ENCODE data around the gene STX4.
A peak's percentile ranks its signal among the peaks of the same experiment; 100 is the strongest.

STX4 gene

GRCh38 chr16:30996985-30997724, 36.2 kb upstream of the STX4 start:
- Histone ChIP-seq H3K4me1 (peaks cover 0 to 27% (median 17%) of the 10 kb centered on the region in 4 donors), H3K36me3 (no peaks in the 10 kb centered on the region), H3K9me3 (no peaks in the 10 kb centered on the region), H3K4me3 (peak overlapping the region; percentile 53 to 59), H3K27ac (peak overlapping the region; percentile 71 to 79), H3K27me3 (no peaks in the 10 kb centered on the region)
- peak; percentile 81 to 91 for DNase-seq
- intact Hi-C loops (cut with DNase I; ENCODE audit: low total_unique reads): loop anchor here (5.0 kb wide), 1 partner anchor 35 kb away; the partner anchor contains the start of gene STX4
- TF ChIP-seq, protein P1, sequence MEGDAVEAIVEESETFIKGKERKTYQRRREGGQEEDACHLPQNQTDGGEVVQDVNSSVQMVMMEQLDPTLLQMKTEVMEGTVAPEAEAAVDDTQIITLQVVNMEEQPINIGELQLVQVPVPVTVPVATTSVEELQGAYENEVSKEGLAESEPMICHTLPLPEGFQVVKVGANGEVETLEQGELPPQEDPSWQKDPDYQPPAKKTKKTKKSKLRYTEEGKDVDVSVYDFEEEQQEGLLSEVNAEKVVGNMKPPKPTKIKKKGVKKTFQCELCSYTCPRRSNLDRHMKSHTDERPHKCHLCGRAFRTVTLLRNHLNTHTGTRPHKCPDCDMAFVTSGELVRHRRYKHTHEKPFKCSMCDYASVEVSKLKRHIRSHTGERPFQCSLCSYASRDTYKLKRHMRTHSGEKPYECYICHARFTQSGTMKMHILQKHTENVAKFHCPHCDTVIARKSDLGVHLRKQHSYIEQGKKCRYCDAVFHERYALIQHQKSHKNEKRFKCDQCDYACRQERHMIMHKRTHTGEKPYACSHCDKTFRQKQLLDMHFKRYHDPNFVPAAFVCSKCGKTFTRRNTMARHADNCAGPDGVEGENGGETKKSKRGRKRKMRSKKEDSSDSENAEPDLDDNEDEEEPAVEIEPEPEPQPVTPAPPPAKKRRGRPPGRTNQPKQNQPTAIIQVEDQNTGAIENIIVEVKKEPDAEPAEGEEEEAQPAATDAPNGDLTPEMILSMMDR (IDR thresholded peaks at IDR 0.05): no peak

- H3K4me3 ChIP-seq: peak overlapping the region; percentile 53 to 59
- intact Hi-C loops (cut with DNase I; ENCODE audit: low total_unique reads): loop anchor here (5.0 kb wide), 1 partner anchor 34 kb away; the partner anchor contains the start of gene STX4
- H3K9me3 ChIP-seq: no peaks in the 10 kb centered on the region
- H3K4me1 ChIP-seq: peaks cover 0 to 27% (median 17%) of the 10 kb centered on the region in 4 donors
- TF ChIP-seq, protein P1 (IDR thresholded peaks at IDR 0.05): no peak
- no peaks in the 10 kb centered on the region for H3K36me3 ChIP-seq
- H3K27ac ChIP-seq: peak overlapping the region; percentile 71 to 79
- no peak for DNase-seq
- no peaks in the 10 kb centered on the region for H3K27me3 ChIP-seq
Observed at GRCh38 chr16:30997725-30998711, 35.3 kb upstream of the STX4 start.

GRCh38 chr16:30998852-30999761, 34.3 kb upstream of the STX4 start:
- intact Hi-C loops (cut with DNase I; ENCODE audit: low total_unique reads): loop anchor here (5.0 kb wide), 1 partner anchor 33 kb away; the partner anchor contains the start of gene STX4
- peak overlapping the region; percentile 71 to 79 for H3K27ac ChIP-seq
- H3K4me1 ChIP-seq: peaks cover 0 to 27% (median 17%) of the 10 kb centered on the region in 4 donors
- no peak overlapping the region for H3K4me3 ChIP-seq
- H3K27me3 ChIP-seq: no peaks in the 10 kb centered on the region
- no peak for DNase-seq
- no peaks in the 10 kb centered on the region for H3K9me3 ChIP-seq
- TF ChIP-seq, protein P1 (IDR thresholded peaks at IDR 0.05): no peak
- no peaks in the 10 kb centered on the region for H3K36me3 ChIP-seq

- peaks cover 0 to 27% (median 17%) of the 10 kb centered on the region in 4 donors for H3K4me1 ChIP-seq
- no peaks in the 10 kb centered on the region for H3K36me3 ChIP-seq
- TF ChIP-seq, protein P1 (IDR thresholded peaks at IDR 0.05): no peak
- peaks cover 0 to 2% of the 10 kb centered on the region in 2 donors for H3K27me3 ChIP-seq
- H3K9me3 ChIP-seq: no peaks in the 10 kb centered on the region
- intact Hi-C loops (cut with DNase I; ENCODE audit: low total_unique reads): no loop called here
- DNase-seq: no peak
- no peak overlapping the region for H3K4me3 ChIP-seq
- H3K27ac ChIP-seq: no peak overlapping the region
Observed at GRCh38 chr16:31000671-31001382, 32.5 kb upstream of the STX4 start.
